Osteocyte (in vitro differentiated cells): ENCODE measurements around the gene FBXO34. TPM values are rescaled to one million over a fixed set of nuclear protein-coding genes. Genes with fewer than 3 reads are reported as not detected.

Source experiments
- DNase-seq: peaks from one replicate; pipeline ENCODE4 v3.0.0; 2021; ENCODE audit warnings: mixed read lengths; ENCODE audit not compliant: unreplicated experiment; ENCODE audit errors: extremely low spot score
- H3K27ac Mint-ChIP-seq: one replicate; pipeline ENCODE4 v1.8.0; 2021; ENCODE audit warnings: mild to moderate bottlenecking, mixed read lengths; ENCODE audit not compliant: unreplicated experiment
- H3K27me3 Mint-ChIP-seq: one replicate; pipeline ENCODE4 v1.8.0; 2021; ENCODE audit warnings: mixed read lengths; ENCODE audit not compliant: unreplicated experiment
- H3K36me3 Mint-ChIP-seq: one replicate; pipeline ENCODE4 v1.8.0; 2021; ENCODE audit warnings: mixed read lengths; ENCODE audit not compliant: unreplicated experiment
- H3K4me1 Mint-ChIP-seq: one replicate; pipeline ENCODE4 v1.8.0; 2021; ENCODE audit warnings: mixed read lengths; ENCODE audit not compliant: unreplicated experiment
- H3K4me3 Mint-ChIP-seq: one replicate; pipeline ENCODE4 v1.8.0; 2021; ENCODE audit warnings: mild to moderate bottlenecking, moderate library complexity, mixed read lengths; ENCODE audit not compliant: unreplicated experiment
- H3K9me3 Mint-ChIP-seq: one replicate; pipeline ENCODE4 v1.8.0; 2021; ENCODE audit warnings: mixed read lengths; ENCODE audit not compliant: unreplicated experiment
- CTCF ChIP-seq: fragments of 200-600 bp; sonication (generic); IDR thresholded peaks from 2 replicates; pipeline ENCODE4 v1.5.0; 2021; ENCODE audit warnings: antibody characterized with exemption, mild to moderate bottlenecking, moderate library complexity
- total RNA-seq: library from RNA; stranded (reverse); gene quantifications from 2 replicates; pipeline ENCODE4 v1.2.1, GENCODE V29; 2021

FBXO34 gene
- total RNA-seq, 1 donor from 2014 or later, result 16.4 TPM

GRCh38 chr14:55366271-55366670, 95.0 kb downstream of the FBXO34 start:
- H3K4me3 Mint-ChIP-seq, result no peak overlapping the region
- H3K36me3 Mint-ChIP-seq, result peaks cover 37% of the 10 kb centered on the region
- TF ChIP-seq CTCF, result no peak
- peak overlapping the region; percentile 54 for H3K27ac Mint-ChIP-seq
- H3K4me1 Mint-ChIP-seq, result peaks cover 14% of the 10 kb centered on the region
- no peak for DNase-seq
- H3K27me3 Mint-ChIP-seq, result no peaks in the 10 kb centered on the region
- H3K9me3 Mint-ChIP-seq, result no peaks in the 10 kb centered on the region

GRCh38 chr14:55370883-55371455, 99.7 kb downstream of the FBXO34 start:
- H3K4me1 Mint-ChIP-seq, result peaks cover 13% of the 10 kb centered on the region
- TF ChIP-seq CTCF, result no peak
- no peak for DNase-seq
- H3K27me3 Mint-ChIP-seq, result no peaks in the 10 kb centered on the region
- no peak overlapping the region for H3K4me3 Mint-ChIP-seq
- peaks cover 38% of the 10 kb centered on the region for H3K36me3 Mint-ChIP-seq
- H3K27ac Mint-ChIP-seq, result no peak overlapping the region
- no peaks in the 10 kb centered on the region for H3K9me3 Mint-ChIP-seq

- no peaks in the 10 kb centered on the region for H3K9me3 Mint-ChIP-seq
- H3K4me3 Mint-ChIP-seq, result no peak overlapping the region
- H3K4me1 Mint-ChIP-seq, result peaks cover 5% of the 10 kb centered on the region
- peaks cover 47% of the 10 kb centered on the region for H3K36me3 Mint-ChIP-seq
- no peak overlapping the region for H3K27ac Mint-ChIP-seq
- no peak for DNase-seq
- TF ChIP-seq CTCF, result no peak
- H3K27me3 Mint-ChIP-seq, result no peaks in the 10 kb centered on the region
Observed at GRCh38 chr14:55372423-55372822, 101.2 kb downstream of the FBXO34 start.

GRCh38 chr14:55372825-55373224, 101.6 kb downstream of the FBXO34 start:
- no peak for DNase-seq
- Mint-ChIP-seq H3K4me1 (peaks cover 5% of the 10 kb centered on the region), H3K27me3 (no peaks in the 10 kb centered on the region), H3K36me3 (peaks cover 47% of the 10 kb centered on the region), H3K27ac (no peak overlapping the region), H3K9me3 (no peaks in the 10 kb centered on the region), H3K4me3 (no peak overlapping the region)
- no peak for TF ChIP-seq CTCF

- peaks cover 38% of the 10 kb centered on the region for H3K36me3 Mint-ChIP-seq
- no peak for DNase-seq
- peaks cover 5% of the 10 kb centered on the region for H3K4me1 Mint-ChIP-seq
- H3K27me3 Mint-ChIP-seq, result no peaks in the 10 kb centered on the region
- H3K9me3 Mint-ChIP-seq, result no peaks in the 10 kb centered on the region
- TF ChIP-seq CTCF, result no peak
- H3K27ac Mint-ChIP-seq, result no peak overlapping the region
- H3K4me3 Mint-ChIP-seq, result no peak overlapping the region
Observed at GRCh38 chr14:55373784-55374705, 102.8 kb downstream of the FBXO34 start.
